Subcutaneous adipose tissue (tissue), 4 donors: ENCODE results near the gene KRTAP19-8. TPM values are rescaled to one million over a fixed set of nuclear protein-coding genes. Genes with fewer than 3 reads are reported as not detected.

Experiments used
- CTCF ChIP-seq: fragments of 450-650 bp; IDR thresholded peaks from one replicate; pipeline ENCODE4 v1.5.1; 2016; ENCODE audit warnings: low read depth, mild to moderate bottlenecking, control low read depth, antibody characterized with exemption, moderate library complexity
- total RNA-seq, 4 donors: library from RNA; depleted of rRNA; stranded (reverse); fragments of >200 nt; gene quantifications; one replicate each; pipeline ENCODE4 v1.1.0, GENCODE V29; 2016

KRTAP19-8 gene
- not detected for total RNA-seq

GRCh38 chr21:31038376-31038775, at the start of gene KRTAP19-8:
Gene KRTAP19-8, minus strand, starts transcription at chr21:31038476. Its CDS starts 33 bp downstream, at chr21:31038443.
- no peak for TF ChIP-seq CTCF

GRCh38 chr21:31087639-31088473, 49.6 kb upstream of the KRTAP19-8 start:
- TF ChIP-seq CTCF: no peak

- TF ChIP-seq CTCF: no peak
These were observed 46.4 kb upstream of the KRTAP19-8 start for GRCh38 chr21:31084689-31085088.

- TF ChIP-seq CTCF: no peak
These were observed 40.5 kb upstream of the KRTAP19-8 start for GRCh38 chr21:31078796-31079195.

GRCh38 chr21:31078216-31078615, 39.9 kb upstream of the KRTAP19-8 start:
- no peak for TF ChIP-seq CTCF

GRCh38 chr21:31075848-31076247, 37.6 kb upstream of the KRTAP19-8 start:
- no peak for TF ChIP-seq CTCF

- no peak for TF ChIP-seq CTCF
These were observed 34.3 kb upstream of the KRTAP19-8 start for GRCh38 chr21:31072533-31072932.
